Liver (tissue), 9 donors: Measurements from ENCODE around the gene SMAD9. TPM values are rescaled to one million over a fixed set of nuclear protein-coding genes. Genes with fewer than 3 reads are reported as not detected.

Source experiments
- DNase-seq: peaks from one replicate; pipeline ENCODE4 v3.0.0-alpha.2; 2017; ENCODE audit warnings: low spot score
- H3K27ac ChIP-seq, 2 donors: one replicate each; pipeline ENCODE4 v1.7.0; 2013; ENCODE audit warnings: inconsistent platforms in 2 of 2, low read length in 2 of 2, control low read depth in 1 of 2, low read depth in 1 of 2, mild to moderate bottlenecking in 1 of 2
- H3K27me3 ChIP-seq, 4 donors: one replicate each; pipeline versions ENCODE4 v1.6.1 to v1.7.0; 2013; ENCODE audit warnings: low read length in 3 of 4, inconsistent platforms in 1 of 4, mild to moderate bottlenecking in 1 of 4, moderate library complexity in 1 of 4; ENCODE audit not compliant: control insufficient read depth in 4 of 4, insufficient read depth in 4 of 4
- H3K36me3 ChIP-seq, 4 donors: one replicate each; pipeline versions ENCODE4 v1.6.1 to v1.7.0; 2013; ENCODE audit warnings: low read length in 3 of 4, mild to moderate bottlenecking in 3 of 4, low read depth in 1 of 4, moderate library complexity in 1 of 4; ENCODE audit not compliant: control insufficient read depth in 4 of 4, insufficient read depth in 3 of 4
- H3K4me1 ChIP-seq, 4 donors: one replicate each; pipeline versions ENCODE4 v1.6.1 to v1.7.0; 2013; ENCODE audit warnings: low read length in 3 of 4, mild to moderate bottlenecking in 3 of 4, moderate library complexity in 1 of 4; ENCODE audit not compliant: control insufficient read depth in 4 of 4, insufficient read depth in 4 of 4
- H3K4me3 ChIP-seq, 3 donors: one replicate each; pipeline versions ENCODE4 v1.6.1 to v1.7.0; 2013; ENCODE audit warnings: low read length in 3 of 3, control low read depth in 1 of 3, low read depth in 1 of 3, mild to moderate bottlenecking in 1 of 3
- H3K9ac ChIP-seq, 2 donors: one replicate each; pipeline ENCODE4 v1.7.0; 2013; ENCODE audit warnings: low read length in 2 of 2, mild to moderate bottlenecking in 2 of 2, moderate library complexity in 2 of 2, control low read depth in 1 of 2, low read depth in 1 of 2
- H3K9me3 ChIP-seq, 4 donors: one replicate each; pipeline versions ENCODE4 v1.6.1 to v1.7.0; 2013; ENCODE audit warnings: low read length in 3 of 4; ENCODE audit not compliant: control insufficient read depth in 4 of 4
- ATF3 ChIP-seq: IDR thresholded peaks from 2 replicates; pipeline ENCODE4 v1.6.1; 2016; ENCODE audit warnings: antibody characterized with exemption
- CTCF ChIP-seq: fragments of 150-350 bp; IDR thresholded peaks from 2 replicates; pipeline ENCODE4 v1.5.1; 2017; ENCODE audit warnings: improper control_type of control experiment, low read depth, low read length; ENCODE audit not compliant: missing input control
- EGR1 ChIP-seq, 2 donors: IDR thresholded peaks; 2 replicates each; pipeline ENCODE4 v1.6.1; 2016 to 2018; ENCODE audit warnings: antibody characterized with exemption in 2 of 2, low read depth in 2 of 2
- FOXA1 ChIP-seq: IDR thresholded peaks from 2 replicates; pipeline ENCODE4 v1.6.1; 2016; ENCODE audit warnings: antibody characterized with exemption
- FOXA2 ChIP-seq: IDR thresholded peaks from 2 replicates; pipeline ENCODE4 v1.6.1; 2016; ENCODE audit warnings: antibody characterized with exemption
- GABPA ChIP-seq, 2 donors: IDR thresholded peaks in 1 of 2; conservative IDR thresholded peaks in 1 of 2; 2 replicates each; pipeline ENCODE4 v1.6.1; 2016; ENCODE audit warnings: antibody characterized with exemption in 2 of 2, mild to moderate bottlenecking in 1 of 2, moderate library complexity in 1 of 2
- HNF4A ChIP-seq, 2 donors: conservative IDR thresholded peaks; 2 replicates each; pipeline ENCODE4 v1.6.1; 2016; ENCODE audit warnings: antibody characterized with exemption in 2 of 2, mild to moderate bottlenecking in 2 of 2
- HNF4G ChIP-seq: IDR thresholded peaks from 2 replicates; pipeline ENCODE4 v1.6.1; 2016; ENCODE audit warnings: antibody characterized with exemption
- JUND ChIP-seq, 2 donors: IDR thresholded peaks; 2 replicates each; pipeline ENCODE4 v1.6.1; 2016; ENCODE audit warnings: antibody characterized with exemption in 2 of 2
- NR2F2 ChIP-seq: IDR thresholded peaks from 2 replicates; pipeline ENCODE4 v1.6.1; 2016; ENCODE audit warnings: antibody characterized with exemption
- RAD21 ChIP-seq, 2 donors: IDR thresholded peaks; 2 replicates each; pipeline ENCODE4 v1.6.1; 2016; ENCODE audit warnings: antibody characterized with exemption in 2 of 2, mild to moderate bottlenecking in 2 of 2
- SP1 ChIP-seq: IDR thresholded peaks from 2 replicates; pipeline ENCODE4 v1.6.1; 2018; ENCODE audit warnings: antibody characterized with exemption, mild to moderate bottlenecking
- TAF1 ChIP-seq: conservative IDR thresholded peaks from 2 replicates; pipeline ENCODE4 v1.6.1; 2016; ENCODE audit warnings: antibody characterized with exemption, mild to moderate bottlenecking
- YY1 ChIP-seq: IDR thresholded peaks from 2 replicates; pipeline ENCODE4 v1.6.1; 2016; ENCODE audit warnings: antibody characterized with exemption, mild to moderate bottlenecking
- WGBS: extraction: QIAGEN DNeasy Blood & Tissue Kit; methylation state at CpG from one replicate; pipeline ENCODE4 v1.1.7; 2013; 5-methylcytosine and 5-hydroxymethylcytosine counted together
- polyA plus RNA-seq, 2 donors: library from polyadenylated mRNA; stranded (reverse) in 1 of 2; unstranded in 1 of 2; fragments of 200-250 nt in 1 of 2; fragments of >200 nt in 1 of 2; fragmentation: Nextera tagmentation in 1 of 2; extraction: Ambion mirVana in 1 of 2; gene quantifications; one replicate each; pipeline versions ENCODE4 v1.2.1 to v1.2.3, GENCODE V29; 2013 to 2015
- total RNA-seq, 2 donors: library from RNA; depleted of rRNA; stranded (reverse); fragments of >200 nt; gene quantifications; one replicate each; pipeline ENCODE4 v1.2.3, GENCODE V29; 2014
- TF ChIP-seq, protein P1 (sequence below): IDR thresholded peaks from 2 replicates; pipeline ENCODE4 v1.6.1; 2016; ENCODE audit warnings: antibody characterized with exemption
- TF ChIP-seq, protein P2 (sequence below): IDR thresholded peaks from 2 replicates; pipeline ENCODE4 v1.6.1; 2016; ENCODE audit warnings: antibody characterized with exemption
- TF ChIP-seq, protein P3 (sequence below): IDR thresholded peaks from 2 replicates; pipeline ENCODE4 v1.6.1; 2016; ENCODE audit warnings: antibody characterized with exemption, mild to moderate bottlenecking
- donor health status: healthy.
- donor health status: healthy.
- donor health status: healthy.
- donor health status: healthy.
- donor health status: healthy.

Gene SMAD9
- total and polyA plus RNA-seq, 4 donors = 0.51 to 1.3 (median 0.95) TPM

GRCh38 chr13:36915896-36916640 lies 4.0 kb downstream of the SMAD9 start:
- WGBS = 95% methylated on average over 6 of the region's 6 CpGs
- TF ChIP-seq NR2F2 = no peak
- TF ChIP-seq, protein P1, sequence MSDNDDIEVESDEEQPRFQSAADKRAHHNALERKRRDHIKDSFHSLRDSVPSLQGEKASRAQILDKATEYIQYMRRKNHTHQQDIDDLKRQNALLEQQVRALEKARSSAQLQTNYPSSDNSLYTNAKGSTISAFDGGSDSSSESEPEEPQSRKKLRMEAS = no peak
- TF ChIP-seq, protein P2, sequence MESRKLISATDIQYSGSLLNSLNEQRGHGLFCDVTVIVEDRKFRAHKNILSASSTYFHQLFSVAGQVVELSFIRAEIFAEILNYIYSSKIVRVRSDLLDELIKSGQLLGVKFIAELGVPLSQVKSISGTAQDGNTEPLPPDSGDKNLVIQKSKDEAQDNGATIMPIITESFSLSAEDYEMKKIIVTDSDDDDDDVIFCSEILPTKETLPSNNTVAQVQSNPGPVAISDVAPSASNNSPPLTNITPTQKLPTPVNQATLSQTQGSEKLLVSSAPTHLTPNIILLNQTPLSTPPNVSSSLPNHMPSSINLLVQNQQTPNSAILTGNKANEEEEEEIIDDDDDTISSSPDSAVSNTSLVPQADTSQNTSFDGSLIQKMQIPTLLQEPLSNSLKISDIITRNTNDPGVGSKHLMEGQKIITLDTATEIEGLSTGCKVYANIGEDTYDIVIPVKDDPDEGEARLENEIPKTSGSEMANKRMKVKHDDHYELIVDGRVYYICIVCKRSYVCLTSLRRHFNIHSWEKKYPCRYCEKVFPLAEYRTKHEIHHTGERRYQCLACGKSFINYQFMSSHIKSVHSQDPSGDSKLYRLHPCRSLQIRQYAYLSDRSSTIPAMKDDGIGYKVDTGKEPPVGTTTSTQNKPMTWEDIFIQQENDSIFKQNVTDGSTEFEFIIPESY = no peak
- TF ChIP-seq JUND (IDR thresholded peaks at IDR 0.05) = no peak
- Histone ChIP-seq H3K36me3 (no peaks in the 10 kb centered on the region), H3K4me3 (no peak overlapping the region), H3K27ac (no peak overlapping the region), H3K4me1 (peaks cover 4 to 9% (median 6%) of the 10 kb centered on the region in 4 donors), H3K27me3 (peaks cover 2 to 7% (median 3%) of the 10 kb centered on the region in 4 donors), H3K9me3 (no peaks in the 10 kb centered on the region), H3K9ac (peak overlapping the region in 1 of 2 donors; percentile 13)
- no peak for DNase-seq

- DNase-seq = no peak
- TF ChIP-seq SP1 (no peak), ATF3 (no peak), RAD21 (IDR thresholded peaks at IDR 0.05) (no peak), YY1 (no peak), EGR1 (IDR thresholded peaks at IDR 0.05; ENCODE audit: low read depth in 2 of 2) (no peak), JUND (IDR thresholded peaks at IDR 0.05) (no peak), HNF4G (no peak), TAF1 (no peak), HNF4A (conservative IDR thresholded peaks at IDR 0.05) (no peak), GABPA (IDR thresholded peaks at IDR 0.05 in 1 of 2, conservative IDR thresholded peaks at IDR 0.05 in 1 of 2) (no peak), CTCF (no peak), NR2F2 (no peak), FOXA1 (no peak), FOXA2 (no peak)
- TF ChIP-seq, protein P2 = no peak
- TF ChIP-seq, protein P3, sequence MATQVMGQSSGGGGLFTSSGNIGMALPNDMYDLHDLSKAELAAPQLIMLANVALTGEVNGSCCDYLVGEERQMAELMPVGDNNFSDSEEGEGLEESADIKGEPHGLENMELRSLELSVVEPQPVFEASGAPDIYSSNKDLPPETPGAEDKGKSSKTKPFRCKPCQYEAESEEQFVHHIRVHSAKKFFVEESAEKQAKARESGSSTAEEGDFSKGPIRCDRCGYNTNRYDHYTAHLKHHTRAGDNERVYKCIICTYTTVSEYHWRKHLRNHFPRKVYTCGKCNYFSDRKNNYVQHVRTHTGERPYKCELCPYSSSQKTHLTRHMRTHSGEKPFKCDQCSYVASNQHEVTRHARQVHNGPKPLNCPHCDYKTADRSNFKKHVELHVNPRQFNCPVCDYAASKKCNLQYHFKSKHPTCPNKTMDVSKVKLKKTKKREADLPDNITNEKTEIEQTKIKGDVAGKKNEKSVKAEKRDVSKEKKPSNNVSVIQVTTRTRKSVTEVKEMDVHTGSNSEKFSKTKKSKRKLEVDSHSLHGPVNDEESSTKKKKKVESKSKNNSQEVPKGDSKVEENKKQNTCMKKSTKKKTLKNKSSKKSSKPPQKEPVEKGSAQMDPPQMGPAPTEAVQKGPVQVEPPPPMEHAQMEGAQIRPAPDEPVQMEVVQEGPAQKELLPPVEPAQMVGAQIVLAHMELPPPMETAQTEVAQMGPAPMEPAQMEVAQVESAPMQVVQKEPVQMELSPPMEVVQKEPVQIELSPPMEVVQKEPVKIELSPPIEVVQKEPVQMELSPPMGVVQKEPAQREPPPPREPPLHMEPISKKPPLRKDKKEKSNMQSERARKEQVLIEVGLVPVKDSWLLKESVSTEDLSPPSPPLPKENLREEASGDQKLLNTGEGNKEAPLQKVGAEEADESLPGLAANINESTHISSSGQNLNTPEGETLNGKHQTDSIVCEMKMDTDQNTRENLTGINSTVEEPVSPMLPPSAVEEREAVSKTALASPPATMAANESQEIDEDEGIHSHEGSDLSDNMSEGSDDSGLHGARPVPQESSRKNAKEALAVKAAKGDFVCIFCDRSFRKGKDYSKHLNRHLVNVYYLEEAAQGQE = no peak
- TF ChIP-seq, protein P1 = no peak
- WGBS = 66% methylated on average over 5 of the region's 5 CpGs
- no peak overlapping the region for H3K9ac ChIP-seq
- no peak overlapping the region for H3K4me3 ChIP-seq
- peaks cover 2 to 7% (median 3%) of the 10 kb centered on the region in 4 donors for H3K27me3 ChIP-seq
- H3K4me1 ChIP-seq = peaks cover 3 to 9% (median 5%) of the 10 kb centered on the region in 4 donors
- no peaks in the 10 kb centered on the region for H3K36me3 ChIP-seq
- no peak overlapping the region for H3K27ac ChIP-seq
- H3K9me3 ChIP-seq = no peaks in the 10 kb centered on the region
Observed at GRCh38 chr13:36915106-36915505, 4.9 kb downstream of the SMAD9 start.
